D721Med (cell line): ENCODE results near the gene CDK5RAP3.

Experiments used
- DNase-seq: peaks from one replicate; pipeline ENCODE4 v3.0.0; 2011; ENCODE audit warnings: low spot score; ENCODE audit not compliant: insufficient read length
- FAIRE-seq: peaks from 2 replicates; lab custom pipeline; 2011; peaks lifted over from hg19 to GRCh38; lab: Jason Lieb, UNC
- TF ChIP-seq, protein P1 (sequence below): IDR thresholded peaks from 2 replicates; pipeline ENCODE4 v1.5.1; 2012; ENCODE audit warnings: mild to moderate bottlenecking, control low read depth; ENCODE audit not compliant: insufficient read depth; ENCODE audit errors: missing control alignments

Gene CDK5RAP3

DNA sequence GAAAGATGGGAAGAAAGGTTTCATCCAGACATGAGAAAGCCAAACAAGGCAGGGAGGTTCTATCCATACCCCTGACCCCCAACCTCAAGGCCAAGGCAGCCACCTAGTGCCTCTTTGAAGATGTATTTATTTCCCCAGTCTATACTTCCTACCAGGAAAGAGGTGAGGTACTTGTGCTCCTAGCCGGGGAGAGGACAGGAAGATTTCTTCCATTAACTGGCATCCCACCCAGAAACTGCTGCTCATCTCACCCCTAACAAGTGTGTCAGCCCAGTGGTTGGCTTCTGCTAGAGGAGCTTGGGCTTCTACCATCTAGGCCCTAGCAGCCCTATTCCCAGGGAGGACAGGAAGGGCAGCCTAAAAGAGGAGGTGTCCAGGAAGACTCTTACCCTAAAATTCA lies 57.8 kb downstream of the CDK5RAP3 start:
- TF ChIP-seq, protein P1, sequence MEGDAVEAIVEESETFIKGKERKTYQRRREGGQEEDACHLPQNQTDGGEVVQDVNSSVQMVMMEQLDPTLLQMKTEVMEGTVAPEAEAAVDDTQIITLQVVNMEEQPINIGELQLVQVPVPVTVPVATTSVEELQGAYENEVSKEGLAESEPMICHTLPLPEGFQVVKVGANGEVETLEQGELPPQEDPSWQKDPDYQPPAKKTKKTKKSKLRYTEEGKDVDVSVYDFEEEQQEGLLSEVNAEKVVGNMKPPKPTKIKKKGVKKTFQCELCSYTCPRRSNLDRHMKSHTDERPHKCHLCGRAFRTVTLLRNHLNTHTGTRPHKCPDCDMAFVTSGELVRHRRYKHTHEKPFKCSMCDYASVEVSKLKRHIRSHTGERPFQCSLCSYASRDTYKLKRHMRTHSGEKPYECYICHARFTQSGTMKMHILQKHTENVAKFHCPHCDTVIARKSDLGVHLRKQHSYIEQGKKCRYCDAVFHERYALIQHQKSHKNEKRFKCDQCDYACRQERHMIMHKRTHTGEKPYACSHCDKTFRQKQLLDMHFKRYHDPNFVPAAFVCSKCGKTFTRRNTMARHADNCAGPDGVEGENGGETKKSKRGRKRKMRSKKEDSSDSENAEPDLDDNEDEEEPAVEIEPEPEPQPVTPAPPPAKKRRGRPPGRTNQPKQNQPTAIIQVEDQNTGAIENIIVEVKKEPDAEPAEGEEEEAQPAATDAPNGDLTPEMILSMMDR, result no peak
- FAIRE-seq (no peak), DNase-seq (no peak)

DNA sequence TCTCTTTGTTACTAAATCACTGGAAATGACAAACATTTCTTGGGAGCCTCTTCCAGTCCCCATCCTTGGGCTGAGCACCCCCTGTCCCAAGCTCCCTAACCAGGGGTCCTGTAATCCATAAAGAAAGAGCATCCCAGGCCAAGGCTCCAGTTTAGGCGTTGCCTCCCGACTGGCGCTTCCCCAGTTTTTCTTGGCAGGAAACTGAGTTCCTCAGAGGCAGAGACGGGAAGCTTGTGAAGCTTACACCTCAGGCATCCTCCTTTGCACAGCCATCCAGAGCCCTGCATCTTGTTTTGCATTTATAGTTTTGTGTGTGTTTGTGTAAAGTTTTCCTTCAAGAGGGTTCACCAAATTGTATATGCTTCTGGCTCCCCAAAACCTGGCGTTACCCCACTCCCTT lies 59.6 kb downstream of the CDK5RAP3 start:
- TF ChIP-seq, protein P1, result no peak
- DNase-seq (no peak), FAIRE-seq (no peak)
